ENCODE data around the gene CDX1.

DNA sequence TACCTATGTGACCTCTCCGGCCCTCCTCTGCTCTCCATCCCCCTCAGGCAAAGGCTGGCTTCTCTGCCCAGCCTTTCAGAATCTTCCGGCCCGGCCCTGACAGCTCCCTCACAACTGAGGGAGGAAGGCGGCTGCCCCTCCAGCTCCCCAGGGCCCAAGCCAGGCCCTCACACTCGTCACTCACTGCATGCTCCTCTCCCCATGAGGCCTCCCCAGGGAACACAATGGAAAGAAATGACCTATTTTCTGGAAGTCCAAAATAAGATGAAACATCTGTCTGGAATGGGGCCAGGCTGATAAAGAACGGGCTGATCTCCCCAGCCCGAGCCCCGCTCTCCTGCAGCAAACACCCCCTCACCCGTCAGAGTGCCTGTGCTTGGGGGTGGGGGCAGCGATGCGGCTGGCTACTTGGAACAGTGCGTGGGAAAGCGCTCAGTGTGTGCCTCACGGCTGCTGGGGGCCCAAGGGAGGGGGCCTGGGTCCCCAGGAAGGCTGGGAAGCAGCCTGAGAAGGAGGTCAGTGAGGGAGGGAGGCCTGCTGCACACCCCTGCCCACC lies 22.3 kb upstream of the CDX1 start:
- TF ChIP-seq, protein P1, sequence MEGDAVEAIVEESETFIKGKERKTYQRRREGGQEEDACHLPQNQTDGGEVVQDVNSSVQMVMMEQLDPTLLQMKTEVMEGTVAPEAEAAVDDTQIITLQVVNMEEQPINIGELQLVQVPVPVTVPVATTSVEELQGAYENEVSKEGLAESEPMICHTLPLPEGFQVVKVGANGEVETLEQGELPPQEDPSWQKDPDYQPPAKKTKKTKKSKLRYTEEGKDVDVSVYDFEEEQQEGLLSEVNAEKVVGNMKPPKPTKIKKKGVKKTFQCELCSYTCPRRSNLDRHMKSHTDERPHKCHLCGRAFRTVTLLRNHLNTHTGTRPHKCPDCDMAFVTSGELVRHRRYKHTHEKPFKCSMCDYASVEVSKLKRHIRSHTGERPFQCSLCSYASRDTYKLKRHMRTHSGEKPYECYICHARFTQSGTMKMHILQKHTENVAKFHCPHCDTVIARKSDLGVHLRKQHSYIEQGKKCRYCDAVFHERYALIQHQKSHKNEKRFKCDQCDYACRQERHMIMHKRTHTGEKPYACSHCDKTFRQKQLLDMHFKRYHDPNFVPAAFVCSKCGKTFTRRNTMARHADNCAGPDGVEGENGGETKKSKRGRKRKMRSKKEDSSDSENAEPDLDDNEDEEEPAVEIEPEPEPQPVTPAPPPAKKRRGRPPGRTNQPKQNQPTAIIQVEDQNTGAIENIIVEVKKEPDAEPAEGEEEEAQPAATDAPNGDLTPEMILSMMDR (IDR thresholded peaks at IDR 0.05), result no peak
- no peak for TF ChIP-seq POLR2A (IDR thresholded peaks at IDR 0.05)
